Measurements from ENCODE around the gene EPN2. TPM values are rescaled to one million over a fixed set of nuclear protein-coding genes. Genes with fewer than 3 reads are reported as not detected.
"Not testable (repeated sequence)": the region's sequence is repeated elsewhere in the genome, so short reads cannot be mapped to it uniquely, and the experiment has no call there.

The EPN2 gene
- polyA plus RNA-seq, 1 donor (not counting 4 experiments of a cell fraction or from before 2014, with no cell fraction given), result 30.2 TPM

DNA sequence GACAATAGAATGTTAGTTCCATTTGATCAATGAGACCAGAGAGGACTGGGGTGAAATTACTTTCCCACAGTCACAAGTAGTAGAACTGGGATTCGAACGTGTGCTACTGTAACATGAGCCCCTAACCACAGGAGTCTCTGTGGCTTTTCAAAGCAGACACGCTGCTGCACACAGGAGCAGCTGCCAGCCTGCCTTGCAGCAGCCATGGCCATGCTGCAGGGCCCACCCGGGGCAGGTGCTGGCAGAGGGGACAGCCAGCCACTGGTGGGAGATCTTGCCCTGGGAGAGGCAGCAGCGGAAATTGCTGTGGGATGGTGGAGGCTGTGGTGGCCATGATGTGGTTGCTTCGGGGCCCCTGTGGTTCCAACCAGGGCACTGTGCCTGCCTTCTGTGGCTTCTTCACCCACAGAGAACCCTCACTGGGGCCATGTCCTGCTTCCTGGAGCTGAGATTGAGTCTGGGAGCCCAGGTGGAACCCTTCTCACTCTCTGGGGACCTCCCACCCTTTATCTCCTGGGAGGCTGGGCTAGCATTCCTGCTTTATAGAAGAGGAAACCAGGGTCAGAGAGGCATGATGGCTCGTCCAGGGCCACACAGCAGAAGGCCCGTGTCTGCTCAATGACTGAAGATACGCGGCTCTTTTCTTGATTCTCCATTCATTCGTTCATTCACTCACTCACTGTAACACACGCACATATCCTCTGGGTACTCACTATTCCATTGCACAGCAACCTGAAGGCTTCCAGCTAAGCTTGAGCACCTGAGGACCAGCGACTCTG lies 20.8 kb upstream of the EPN2 start:
- H3K4me3 ChIP-seq (ENCODE audit: control insufficient read depth in 2 of 3, extremely low read depth in 1 of 3, insufficient read depth in 2 of 3, low read depth in 1 of 3, low read length in 3 of 3); H3K27me3 ChIP-seq (ENCODE audit: control insufficient read depth, extremely low read depth, insufficient read depth, low read length); H2AFZ ChIP-seq (ENCODE audit: control insufficient read depth, low read length); H3K4me1 ChIP-seq (ENCODE audit: control insufficient read depth, extremely low read depth, insufficient read depth, low read length); DNase-seq (ENCODE audit: low read depth, low spot score); H3K9me1 ChIP-seq (ENCODE audit: control insufficient read depth, extremely low read depth, insufficient read depth, low read length); H3K27ac ChIP-seq (ENCODE audit: control insufficient read depth, insufficient read depth, low read length); FAIRE-seq; H3K79me2 ChIP-seq (ENCODE audit: control insufficient read depth, insufficient read depth, low read length); dilution Hi-C loops (cut with MboI; ENCODE audit: extremely low pct_ligation_motif_present, low sequenced_read_pairs); H3K9ac ChIP-seq (ENCODE audit: control insufficient read depth, extremely low read depth, insufficient read depth, low read length); H3K4me2 ChIP-seq (ENCODE audit: control insufficient read depth, extremely low read depth, insufficient read depth, low read depth, low read length); H3K9me3 ChIP-seq (ENCODE audit: control insufficient read depth, low read depth, low read length); H3K36me3 ChIP-seq (ENCODE audit: control insufficient read depth in 2 of 2, extremely low read depth in 1 of 2, insufficient read depth in 2 of 2, low read length in 2 of 2); H4K20me1 ChIP-seq (ENCODE audit: control insufficient read depth, extremely low read depth, insufficient read depth, low read length): not testable (repeated sequence)

DNA sequence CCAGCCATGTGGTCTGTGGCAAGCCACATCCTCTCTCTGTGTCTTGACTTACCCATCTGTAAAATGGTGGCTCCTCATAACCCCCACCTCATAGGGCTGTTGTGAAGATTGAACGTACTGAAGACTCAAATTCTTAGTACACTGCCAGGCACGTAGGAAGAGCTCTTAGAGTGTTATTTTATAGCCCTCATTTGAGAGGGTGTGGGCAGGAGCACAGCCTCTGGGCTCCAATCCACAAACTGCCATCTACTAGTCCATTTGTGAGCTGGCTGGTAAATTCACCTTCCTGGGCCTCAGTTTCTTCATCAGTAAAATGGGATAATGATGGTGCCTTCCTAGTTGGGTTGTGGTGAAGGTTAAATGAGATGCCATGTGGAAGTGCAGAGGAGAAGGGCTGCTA lies 18.3 kb upstream of the EPN2 start:
- H3K9me3 ChIP-seq (ENCODE audit: control insufficient read depth, low read depth, low read length); H3K4me2 ChIP-seq (ENCODE audit: control insufficient read depth, extremely low read depth, insufficient read depth, low read depth, low read length); H3K4me1 ChIP-seq (ENCODE audit: control insufficient read depth, extremely low read depth, insufficient read depth, low read length); H2AFZ ChIP-seq (ENCODE audit: control insufficient read depth, low read length); H3K27me3 ChIP-seq (ENCODE audit: control insufficient read depth, extremely low read depth, insufficient read depth, low read length); H3K4me3 ChIP-seq (ENCODE audit: control insufficient read depth in 2 of 3, extremely low read depth in 1 of 3, insufficient read depth in 2 of 3, low read depth in 1 of 3, low read length in 3 of 3); DNase-seq (ENCODE audit: low read depth, low spot score); FAIRE-seq; H3K9me1 ChIP-seq (ENCODE audit: control insufficient read depth, extremely low read depth, insufficient read depth, low read length); H3K9ac ChIP-seq (ENCODE audit: control insufficient read depth, extremely low read depth, insufficient read depth, low read length); H3K36me3 ChIP-seq (ENCODE audit: control insufficient read depth in 2 of 2, extremely low read depth in 1 of 2, insufficient read depth in 2 of 2, low read length in 2 of 2); H4K20me1 ChIP-seq (ENCODE audit: control insufficient read depth, extremely low read depth, insufficient read depth, low read length); dilution Hi-C loops (cut with MboI; ENCODE audit: extremely low pct_ligation_motif_present, low sequenced_read_pairs); H3K79me2 ChIP-seq (ENCODE audit: control insufficient read depth, insufficient read depth, low read length); H3K27ac ChIP-seq (ENCODE audit: control insufficient read depth, insufficient read depth, low read length): not testable (repeated sequence)

DNA sequence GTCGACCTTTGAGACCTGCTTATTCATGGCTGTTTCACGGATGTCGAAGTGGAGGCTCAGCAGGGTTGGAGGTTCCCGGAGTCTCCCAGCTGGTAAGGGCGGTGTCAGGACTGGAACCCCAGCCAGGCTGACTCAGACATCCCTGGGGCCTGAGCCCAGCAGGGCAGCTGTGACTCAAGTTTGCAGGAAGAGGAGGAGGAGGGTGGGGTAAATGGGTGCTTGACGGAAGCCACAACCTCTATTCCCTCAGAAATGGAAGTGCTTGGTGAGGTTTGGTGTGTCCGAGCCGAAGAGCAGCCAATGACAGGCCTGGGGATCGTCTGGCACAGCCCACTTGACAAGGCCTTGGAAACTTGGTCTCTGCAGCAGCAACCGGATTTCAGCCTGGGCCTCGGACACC lies 17.8 kb upstream of the EPN2 start:
- H3K9ac ChIP-seq (ENCODE audit: control insufficient read depth, extremely low read depth, insufficient read depth, low read length); H3K27me3 ChIP-seq (ENCODE audit: control insufficient read depth, extremely low read depth, insufficient read depth, low read length); H4K20me1 ChIP-seq (ENCODE audit: control insufficient read depth, extremely low read depth, insufficient read depth, low read length); H3K79me2 ChIP-seq (ENCODE audit: control insufficient read depth, insufficient read depth, low read length); H3K4me3 ChIP-seq (ENCODE audit: control insufficient read depth in 2 of 3, extremely low read depth in 1 of 3, insufficient read depth in 2 of 3, low read depth in 1 of 3, low read length in 3 of 3); H3K27ac ChIP-seq (ENCODE audit: control insufficient read depth, insufficient read depth, low read length); H2AFZ ChIP-seq (ENCODE audit: control insufficient read depth, low read length); H3K9me1 ChIP-seq (ENCODE audit: control insufficient read depth, extremely low read depth, insufficient read depth, low read length); H3K9me3 ChIP-seq (ENCODE audit: control insufficient read depth, low read depth, low read length); H3K4me1 ChIP-seq (ENCODE audit: control insufficient read depth, extremely low read depth, insufficient read depth, low read length); dilution Hi-C loops (cut with MboI; ENCODE audit: extremely low pct_ligation_motif_present, low sequenced_read_pairs); FAIRE-seq; DNase-seq (ENCODE audit: low read depth, low spot score); H3K4me2 ChIP-seq (ENCODE audit: control insufficient read depth, extremely low read depth, insufficient read depth, low read depth, low read length); H3K36me3 ChIP-seq (ENCODE audit: control insufficient read depth in 2 of 2, extremely low read depth in 1 of 2, insufficient read depth in 2 of 2, low read length in 2 of 2): not testable (repeated sequence)

DNA sequence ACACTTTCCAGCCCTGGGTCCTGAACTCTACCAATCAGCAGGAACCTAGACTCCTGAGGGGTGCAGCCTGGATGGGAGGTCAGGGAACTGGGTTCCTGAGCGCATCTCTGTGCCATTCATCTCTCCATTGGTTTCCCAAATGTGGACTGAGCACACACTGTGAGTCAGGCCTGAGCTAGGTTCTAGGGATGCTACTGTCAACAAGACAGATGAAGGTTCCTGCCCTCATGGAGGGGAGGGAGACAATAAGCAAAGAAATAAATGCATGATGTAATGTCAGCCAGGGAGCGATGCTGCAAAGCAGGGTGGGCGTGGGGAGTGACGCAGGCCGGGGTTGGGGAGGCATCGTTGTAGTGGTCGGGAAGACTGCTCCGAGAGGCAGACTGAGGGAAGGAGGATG lies 17.0 kb upstream of the EPN2 start:
- H3K79me2 ChIP-seq (ENCODE audit: control insufficient read depth, insufficient read depth, low read length); H3K9me3 ChIP-seq (ENCODE audit: control insufficient read depth, low read depth, low read length); H3K9ac ChIP-seq (ENCODE audit: control insufficient read depth, extremely low read depth, insufficient read depth, low read length); H3K36me3 ChIP-seq (ENCODE audit: control insufficient read depth in 2 of 2, extremely low read depth in 1 of 2, insufficient read depth in 2 of 2, low read length in 2 of 2); H3K4me3 ChIP-seq (ENCODE audit: control insufficient read depth in 2 of 3, extremely low read depth in 1 of 3, insufficient read depth in 2 of 3, low read depth in 1 of 3, low read length in 3 of 3); FAIRE-seq; H3K4me2 ChIP-seq (ENCODE audit: control insufficient read depth, extremely low read depth, insufficient read depth, low read depth, low read length); H3K4me1 ChIP-seq (ENCODE audit: control insufficient read depth, extremely low read depth, insufficient read depth, low read length); H3K9me1 ChIP-seq (ENCODE audit: control insufficient read depth, extremely low read depth, insufficient read depth, low read length); H4K20me1 ChIP-seq (ENCODE audit: control insufficient read depth, extremely low read depth, insufficient read depth, low read length); DNase-seq (ENCODE audit: low read depth, low spot score); H2AFZ ChIP-seq (ENCODE audit: control insufficient read depth, low read length); H3K27me3 ChIP-seq (ENCODE audit: control insufficient read depth, extremely low read depth, insufficient read depth, low read length); dilution Hi-C loops (cut with MboI; ENCODE audit: extremely low pct_ligation_motif_present, low sequenced_read_pairs); H3K27ac ChIP-seq (ENCODE audit: control insufficient read depth, insufficient read depth, low read length): not testable (repeated sequence)

Data from keratinocyte (primary cell).